RWPE1 (cell line): ENCODE data around the gene MACF1.

Experiments
- CTCF ChIA-PET: fragments of 350-600 bp; sonication (Branson Sonifier 250); formaldehyde crosslinking; extraction: SDS; loops from one replicate; lab custom pipeline; 2021; lab: Yijun Ruan, JAX
- POLR2A ChIA-PET: fragments of 400-600 bp; formaldehyde crosslinking; extraction: SDS; loops from one replicate; lab custom pipeline; 2020; ENCODE audit warnings: antibody characterized with exemption; ENCODE audit not compliant: low non-redundant PET; lab: Yijun Ruan, JAX
- DNase-seq: peaks from one replicate; pipeline ENCODE4 v3.0.0; 2012; ENCODE audit warnings: low spot score
- H3K27ac ChIP-seq: fragments of 450-650 bp; 2 replicates; pipeline ENCODE4 v1.5.1; 2017
- CTCF ChIP-seq: fragments of 450-650 bp; conservative IDR thresholded peaks from 2 replicates; pipeline ENCODE4 v1.5.1; 2017; ENCODE audit warnings: low read depth, mild to moderate bottlenecking

MACF1 gene

GRCh38 chr1:39528082-39528481 lies 323.6 kb downstream of the MACF1 start:
- POLR2A ChIA-PET = no interaction called here
- CTCF ChIA-PET = no interaction called here
- no peak for DNase-seq
- no peak for TF ChIP-seq CTCF
- H3K27ac ChIP-seq = no peak overlapping the region

GRCh38 chr1:39529901-39530535 lies 325.5 kb downstream of the MACF1 start:
- TF ChIP-seq CTCF = no peak
- no peak for DNase-seq
- H3K27ac ChIP-seq = no peak overlapping the region
- ChIA-PET CTCF (no interaction called here), POLR2A (no interaction called here)

- TF ChIP-seq CTCF = no peak
- H3K27ac ChIP-seq = no peak overlapping the region
- POLR2A ChIA-PET = no interaction called here
- DNase-seq = no peak
- CTCF ChIA-PET = no interaction called here
Observed at GRCh38 chr1:39531526-39531925, 327.0 kb downstream of the MACF1 start.

- H3K27ac ChIP-seq = no peak overlapping the region
- DNase-seq = no peak
- ChIA-PET CTCF (interaction anchor here (0.6 kb wide), 1 partner anchor 99 kb away, joined by 4 read pairs; no protein-coding TSS in a partner anchor), POLR2A (no interaction called here)
- TF ChIP-seq CTCF = no peak
Observed at GRCh38 chr1:39533442-39533841, 328.9 kb downstream of the MACF1 start.
